ENCODE data around the gene SUMO3.

The SUMO3 gene

GRCh38 chr21:44817914-44818639, at the start of gene SUMO3:
SUMO3 (minus strand) TSS chr21:44818062; CDS start chr21:44817968, 94 bp downstream.
- DNase-seq = no peak

- no peak for DNase-seq
These were observed 49.6 kb upstream of the SUMO3 start for GRCh38 chr21:44867464-44867863.

GRCh38 chr21:44866780-44867179, 48.9 kb upstream of the SUMO3 start:
- DNase-seq = no peak

- no peak for DNase-seq
These were observed 47.9 kb upstream of the SUMO3 start for GRCh38 chr21:44865561-44866280.

- DNase-seq = no peak
These were observed 45.2 kb upstream of the SUMO3 start for GRCh38 chr21:44862869-44863685.

GRCh38 chr21:44858791-44859190, 40.9 kb upstream of the SUMO3 start:
- no peak for DNase-seq

- DNase-seq = no peak
These were observed 40.4 kb upstream of the SUMO3 start for GRCh38 chr21:44858291-44858690.

GRCh38 chr21:44857127-44857892, 39.4 kb upstream of the SUMO3 start:
- no peak for DNase-seq

- no peak for DNase-seq
These were observed 38.3 kb upstream of the SUMO3 start for GRCh38 chr21:44856131-44856530.

- DNase-seq = no peak
These were observed 37.7 kb upstream of the SUMO3 start for GRCh38 chr21:44855572-44855971.

GRCh38 chr21:44854664-44855446, 37.0 kb upstream of the SUMO3 start:
- no peak for DNase-seq

GRCh38 chr21:44854391-44854663, 36.5 kb upstream of the SUMO3 start:
- no peak for DNase-seq

- DNase-seq = no peak
These were observed 35.9 kb upstream of the SUMO3 start for GRCh38 chr21:44853601-44854390.

- no peak for DNase-seq
These were observed 33.2 kb upstream of the SUMO3 start for GRCh38 chr21:44850905-44851657.

GRCh38 chr21:44850208-44850800, 32.4 kb upstream of the SUMO3 start:
- no peak for DNase-seq

GRCh38 chr21:44849616-44850130, 31.8 kb upstream of the SUMO3 start:
- no peak for DNase-seq

- DNase-seq = no peak
These were observed 31.1 kb upstream of the SUMO3 start for GRCh38 chr21:44848821-44849521.

GRCh38 chr21:44847261-44848056, 29.6 kb upstream of the SUMO3 start:
- no peak for DNase-seq
